Heart left ventricle (tissue), 13 donors: ENCODE measurements around the gene HMGCR.
"Not testable (repeated sequence)": the region's sequence is repeated elsewhere in the genome, so short reads cannot be mapped to it uniquely, and the experiment has no call there.

Source experiments
- CTCF ChIP-seq, 12 donors: fragments of 200-600 bp; sonication (generic) in 4 of 12; IDR thresholded peaks; one replicate each; pipeline versions ENCODE4 v1.5.0 to v1.8.0; 2018 to 2022; ENCODE audit warnings: antibody characterized with exemption in 12 of 12, mild to moderate bottlenecking in 5 of 12
- POLR2A ChIP-seq, 2 donors: fragments of 450-650 bp; IDR thresholded peaks; one replicate each; pipeline ENCODE4 v1.6.1; 2017; ENCODE audit warnings: antibody characterized with exemption in 2 of 2, mild to moderate bottlenecking in 2 of 2, moderate library complexity in 2 of 2
- donor health status: ischemic (EF 13 %, LVEDD 7.1; RV severe dilation, severe dysfunction).
- donor health status: DM: no; HTN: yes; CAD: no.
- donor health status: DM: no; HTN: no; CAD: no.
- donor health status: ischemic (EF 25% LVEDD 6.9; RV normal size, moderate dysfunction).
- donor health status: ischemic (EF 25% LVEDD 5.7; RV mildly dilated, moderate dysfunction).
- donor health status: ischemic (EF 35%, LVEDD 5.7; RV mildly dilated, moderate dysfunction).
- donor health status: nonischemic (EF 11% LVEDD 7.7; RV severe dilation, severe dysfunction).
- donor health status: DM: yes; HTN: yes; CAD: no.
- donor health status: PGD.
- donor health status: ischemic (EF 29% LVEDD 5.4; RV normal size, mild dysfunction).
- donor health status: nonischemic (EF 23%, LVEDD 6.1; RV moderate dilation, normal function).

DNA sequence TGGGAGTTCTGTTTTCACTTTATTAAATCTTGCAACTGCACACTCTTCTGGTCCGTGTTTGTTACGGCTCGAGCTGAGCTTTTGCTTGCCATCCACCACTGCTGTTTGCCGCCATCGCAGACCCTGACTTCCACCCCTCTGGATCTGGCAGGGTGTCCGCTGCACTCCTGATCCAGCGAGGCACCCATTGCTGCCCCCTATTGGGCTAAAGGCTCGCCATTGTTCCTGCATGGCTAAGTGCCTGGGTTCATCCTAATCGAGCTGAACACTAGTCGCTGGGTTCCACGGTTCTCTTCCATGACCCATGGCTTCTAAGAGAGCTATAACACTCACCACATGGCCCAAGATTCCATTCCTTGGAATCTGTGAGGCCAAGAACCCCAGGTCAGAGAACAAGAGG lies 32.5 kb upstream of the HMGCR start:
- TF ChIP-seq CTCF, POLR2A (IDR thresholded peaks at IDR 0.05): not testable (repeated sequence)
